ENCODE measurements around the gene PLEKHA7.

DNA sequence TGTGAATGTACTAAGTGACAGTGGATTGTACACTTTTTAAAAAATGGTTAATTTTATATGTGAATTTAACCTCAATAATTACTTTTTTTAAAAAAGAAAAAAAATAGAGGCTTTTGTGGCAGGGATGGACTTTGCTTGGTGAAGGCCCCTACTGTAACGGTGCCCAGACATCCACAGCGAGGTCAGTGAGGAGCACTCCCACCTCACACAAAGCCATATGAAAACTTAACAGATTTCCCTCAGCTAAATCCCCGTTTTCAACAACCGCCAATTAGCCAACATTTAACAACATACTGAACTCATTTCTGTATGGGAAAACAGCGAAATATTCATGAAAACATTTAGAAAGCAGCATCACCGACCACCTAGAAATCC, 276.4 kb downstream of the PLEKHA7 start:
- no peak for TF ChIP-seq POLR2A (IDR thresholded peaks at IDR 0.05; ENCODE audit: borderline replicate concordance, extremely low read depth, insufficient read depth, insufficient read length)
- TF ChIP-seq, protein P1, sequence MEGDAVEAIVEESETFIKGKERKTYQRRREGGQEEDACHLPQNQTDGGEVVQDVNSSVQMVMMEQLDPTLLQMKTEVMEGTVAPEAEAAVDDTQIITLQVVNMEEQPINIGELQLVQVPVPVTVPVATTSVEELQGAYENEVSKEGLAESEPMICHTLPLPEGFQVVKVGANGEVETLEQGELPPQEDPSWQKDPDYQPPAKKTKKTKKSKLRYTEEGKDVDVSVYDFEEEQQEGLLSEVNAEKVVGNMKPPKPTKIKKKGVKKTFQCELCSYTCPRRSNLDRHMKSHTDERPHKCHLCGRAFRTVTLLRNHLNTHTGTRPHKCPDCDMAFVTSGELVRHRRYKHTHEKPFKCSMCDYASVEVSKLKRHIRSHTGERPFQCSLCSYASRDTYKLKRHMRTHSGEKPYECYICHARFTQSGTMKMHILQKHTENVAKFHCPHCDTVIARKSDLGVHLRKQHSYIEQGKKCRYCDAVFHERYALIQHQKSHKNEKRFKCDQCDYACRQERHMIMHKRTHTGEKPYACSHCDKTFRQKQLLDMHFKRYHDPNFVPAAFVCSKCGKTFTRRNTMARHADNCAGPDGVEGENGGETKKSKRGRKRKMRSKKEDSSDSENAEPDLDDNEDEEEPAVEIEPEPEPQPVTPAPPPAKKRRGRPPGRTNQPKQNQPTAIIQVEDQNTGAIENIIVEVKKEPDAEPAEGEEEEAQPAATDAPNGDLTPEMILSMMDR (IDR thresholded peaks at IDR 0.05 in 2 of 3, conservative IDR thresholded peaks at IDR 0.05 in 1 of 3; ENCODE audit: borderline replicate concordance in 1 of 3, insufficient read depth in 1 of 3, low read depth in 2 of 3, low read length in 2 of 3) = no peak
- TF ChIP-seq YY1 (IDR thresholded peaks at IDR 0.05; ENCODE audit: extremely low read depth, insufficient replicate concordance, low read depth, low read length) = no peak
- no peak for TF ChIP-seq EZH2phosphoT487 (IDR thresholded peaks at IDR 0.05; ENCODE audit: borderline replicate concordance)
- no peak for TF ChIP-seq RAD21 (IDR thresholded peaks at IDR 0.05; ENCODE audit: low read depth)
- no peak for TF ChIP-seq JUND (IDR thresholded peaks at IDR 0.05)
- TF ChIP-seq, protein P2, sequence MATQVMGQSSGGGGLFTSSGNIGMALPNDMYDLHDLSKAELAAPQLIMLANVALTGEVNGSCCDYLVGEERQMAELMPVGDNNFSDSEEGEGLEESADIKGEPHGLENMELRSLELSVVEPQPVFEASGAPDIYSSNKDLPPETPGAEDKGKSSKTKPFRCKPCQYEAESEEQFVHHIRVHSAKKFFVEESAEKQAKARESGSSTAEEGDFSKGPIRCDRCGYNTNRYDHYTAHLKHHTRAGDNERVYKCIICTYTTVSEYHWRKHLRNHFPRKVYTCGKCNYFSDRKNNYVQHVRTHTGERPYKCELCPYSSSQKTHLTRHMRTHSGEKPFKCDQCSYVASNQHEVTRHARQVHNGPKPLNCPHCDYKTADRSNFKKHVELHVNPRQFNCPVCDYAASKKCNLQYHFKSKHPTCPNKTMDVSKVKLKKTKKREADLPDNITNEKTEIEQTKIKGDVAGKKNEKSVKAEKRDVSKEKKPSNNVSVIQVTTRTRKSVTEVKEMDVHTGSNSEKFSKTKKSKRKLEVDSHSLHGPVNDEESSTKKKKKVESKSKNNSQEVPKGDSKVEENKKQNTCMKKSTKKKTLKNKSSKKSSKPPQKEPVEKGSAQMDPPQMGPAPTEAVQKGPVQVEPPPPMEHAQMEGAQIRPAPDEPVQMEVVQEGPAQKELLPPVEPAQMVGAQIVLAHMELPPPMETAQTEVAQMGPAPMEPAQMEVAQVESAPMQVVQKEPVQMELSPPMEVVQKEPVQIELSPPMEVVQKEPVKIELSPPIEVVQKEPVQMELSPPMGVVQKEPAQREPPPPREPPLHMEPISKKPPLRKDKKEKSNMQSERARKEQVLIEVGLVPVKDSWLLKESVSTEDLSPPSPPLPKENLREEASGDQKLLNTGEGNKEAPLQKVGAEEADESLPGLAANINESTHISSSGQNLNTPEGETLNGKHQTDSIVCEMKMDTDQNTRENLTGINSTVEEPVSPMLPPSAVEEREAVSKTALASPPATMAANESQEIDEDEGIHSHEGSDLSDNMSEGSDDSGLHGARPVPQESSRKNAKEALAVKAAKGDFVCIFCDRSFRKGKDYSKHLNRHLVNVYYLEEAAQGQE (IDR thresholded peaks at IDR 0.05; ENCODE audit: low read depth) = no peak
